ENCODE measurements around the gene PRMT5.

DNA sequence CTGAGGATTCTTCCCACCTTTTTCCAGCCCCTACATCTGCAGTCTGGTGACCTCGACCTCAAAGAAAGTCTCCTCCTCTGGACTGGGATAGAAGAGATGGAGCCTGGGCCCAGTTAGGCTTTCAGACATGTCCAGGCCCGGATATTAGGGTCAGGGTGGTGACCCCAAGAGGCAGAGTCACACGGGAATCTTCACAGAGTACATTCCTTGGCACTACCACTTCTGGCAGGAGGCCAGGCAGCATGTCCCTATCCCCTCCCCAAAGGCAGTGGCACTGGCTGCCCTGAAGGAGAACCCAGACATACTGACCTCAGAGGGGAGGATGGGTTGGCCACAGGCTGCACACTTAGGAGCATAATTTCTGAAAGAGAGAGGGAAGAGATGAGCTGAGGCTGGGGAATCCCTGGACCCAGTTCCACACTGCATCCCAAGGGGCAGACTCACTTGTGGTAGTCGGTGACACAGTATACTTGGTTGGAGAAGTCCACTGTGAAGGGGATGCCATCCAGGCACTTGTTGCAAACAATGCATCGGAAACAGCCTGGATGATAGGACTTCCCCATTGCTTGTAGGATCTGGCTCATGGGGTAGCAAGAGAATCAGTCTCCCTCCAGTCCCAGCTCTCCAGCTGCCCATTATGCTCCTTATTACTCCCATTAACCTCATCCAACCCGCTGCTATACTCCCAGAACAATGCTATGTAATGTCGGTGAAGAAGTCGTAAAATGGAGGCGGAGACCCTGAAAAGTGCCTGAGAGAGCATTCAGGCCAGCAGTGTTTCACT, 45.5 kb upstream of the PRMT5 start:
- TF ChIP-seq ZNF274 (IDR thresholded peaks at IDR 0.05; ENCODE audit: low read depth, low read length) (no peak), YY1 (IDR thresholded peaks at IDR 0.05; ENCODE audit: insufficient read depth, insufficient read length) (no peak), SUZ12 (IDR thresholded peaks at IDR 0.05; ENCODE audit: extremely low read depth, insufficient read depth, insufficient read length) (no peak)

Data from NT2/D1 (cell line).